MCF 10A (cell line): Measurements from ENCODE around the gene BLTP3A. TPM values are rescaled to one million over a fixed set of nuclear protein-coding genes. Genes with fewer than 3 reads are reported as not detected.

Experiments
- BruUV-seq: library from RNA; stranded (reverse); fragments of 400-500 nt; replicated peaks from 2 replicates; lab custom pipeline; 2021; lab: Mats Ljungman, UMichigan
- CTCF ChIA-PET: fragments of 300-600 bp; sonication (Branson Sonifier 250); formaldehyde crosslinking; extraction: SDS; loops from one replicate; lab custom pipeline; 2021; ENCODE audit warnings: antibody characterized with exemption, inconsistent platforms; lab: Yijun Ruan, JAX
- POLR2A ChIA-PET: fragments of 300-600, 350-650 bp; sonication (Branson Sonifier 250); formaldehyde crosslinking; extraction: SDS; loops from one replicate; lab custom pipeline; 2020; ENCODE audit warnings: antibody characterized with exemption, inconsistent platforms; lab: Yijun Ruan, JAX
- DNase-seq: peaks from one replicate; pipeline ENCODE4 v3.0.0-alpha.2; 2018; ENCODE audit not compliant: unreplicated experiment
- H3K27ac Mint-ChIP-seq: one replicate; pipeline ENCODE4 v1.8.0; 2022; ENCODE audit warnings: mild to moderate bottlenecking, low read depth, mixed read lengths; ENCODE audit not compliant: unreplicated experiment
- H3K27me3 Mint-ChIP-seq: one replicate; pipeline ENCODE4 v1.8.0; 2022; ENCODE audit warnings: mixed read lengths; ENCODE audit not compliant: insufficient read depth, unreplicated experiment
- H3K36me3 Mint-ChIP-seq: one replicate; pipeline ENCODE4 v1.8.0; 2022; ENCODE audit warnings: mild to moderate bottlenecking, moderate library complexity, mixed read lengths; ENCODE audit not compliant: insufficient read depth, unreplicated experiment
- H3K4me1 Mint-ChIP-seq: one replicate; pipeline ENCODE4 v1.8.0; 2022; ENCODE audit warnings: mixed read lengths; ENCODE audit not compliant: insufficient read depth, unreplicated experiment
- H3K4me3 Mint-ChIP-seq: one replicate; pipeline ENCODE4 v1.8.0; 2022; ENCODE audit warnings: mild to moderate bottlenecking, moderate library complexity, mixed read lengths; ENCODE audit not compliant: unreplicated experiment
- H3K9me3 Mint-ChIP-seq: one replicate; pipeline ENCODE4 v1.8.0; 2022; ENCODE audit warnings: mixed read lengths; ENCODE audit not compliant: unreplicated experiment
- intact Hi-C: fragments of 100-400 bp; cut with micrococcal nuclease; formaldehyde crosslinking; loops from 2 replicates; pipeline ENCODE4 v1.14.1; 2022
- total RNA-seq: library from RNA; stranded (reverse); gene quantifications from 2 replicates; pipeline ENCODE4 v1.2.3, GENCODE V29; 2022
- TF ChIP-seq, protein P1 (sequence below): fragments of 200-600 bp; IDR thresholded peaks from one replicate; pipeline ENCODE4 v1.8.0; 2022; ENCODE audit warnings: antibody characterized with exemption, mild to moderate bottlenecking; ENCODE audit not compliant: unreplicated experiment

BLTP3A gene
- total RNA-seq, 1 experiment from 2014 or later = 25.4 TPM

DNA sequence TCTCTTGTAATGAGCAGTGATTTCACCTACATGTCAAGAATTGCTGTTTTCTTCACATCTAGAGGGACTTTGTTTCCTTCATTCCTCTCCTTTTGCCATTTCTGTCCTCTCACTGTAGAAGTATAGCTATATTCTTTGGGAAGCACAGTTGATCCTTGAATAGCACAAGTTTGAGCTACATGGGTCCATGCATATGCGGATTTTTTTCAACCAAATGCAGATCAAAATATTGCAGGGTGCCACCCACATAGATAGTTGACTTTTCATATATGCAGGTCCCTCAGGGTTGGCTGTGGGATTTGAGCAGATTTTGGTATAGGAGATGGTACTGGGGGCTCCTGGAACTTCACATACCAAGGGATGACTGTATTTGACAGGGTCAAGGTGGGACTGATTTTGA is 41.1 kb downstream of the BLTP3A start:
- H3K36me3 Mint-ChIP-seq = peaks cover 32% of the 10 kb centered on the region
- BruUV-seq = no TSS peak
- ChIA-PET POLR2A (no interaction called here), CTCF (interaction anchor here (0.6 to 1.1 kb wide), 3 partner anchors 11 to 452 kb away, joined by 3 to 4 read pairs (median 3); no protein-coding TSS in a partner anchor)
- H3K27me3 Mint-ChIP-seq = no peaks in the 10 kb centered on the region
- H3K4me3 Mint-ChIP-seq = no peak overlapping the region
- TF ChIP-seq, protein P1, sequence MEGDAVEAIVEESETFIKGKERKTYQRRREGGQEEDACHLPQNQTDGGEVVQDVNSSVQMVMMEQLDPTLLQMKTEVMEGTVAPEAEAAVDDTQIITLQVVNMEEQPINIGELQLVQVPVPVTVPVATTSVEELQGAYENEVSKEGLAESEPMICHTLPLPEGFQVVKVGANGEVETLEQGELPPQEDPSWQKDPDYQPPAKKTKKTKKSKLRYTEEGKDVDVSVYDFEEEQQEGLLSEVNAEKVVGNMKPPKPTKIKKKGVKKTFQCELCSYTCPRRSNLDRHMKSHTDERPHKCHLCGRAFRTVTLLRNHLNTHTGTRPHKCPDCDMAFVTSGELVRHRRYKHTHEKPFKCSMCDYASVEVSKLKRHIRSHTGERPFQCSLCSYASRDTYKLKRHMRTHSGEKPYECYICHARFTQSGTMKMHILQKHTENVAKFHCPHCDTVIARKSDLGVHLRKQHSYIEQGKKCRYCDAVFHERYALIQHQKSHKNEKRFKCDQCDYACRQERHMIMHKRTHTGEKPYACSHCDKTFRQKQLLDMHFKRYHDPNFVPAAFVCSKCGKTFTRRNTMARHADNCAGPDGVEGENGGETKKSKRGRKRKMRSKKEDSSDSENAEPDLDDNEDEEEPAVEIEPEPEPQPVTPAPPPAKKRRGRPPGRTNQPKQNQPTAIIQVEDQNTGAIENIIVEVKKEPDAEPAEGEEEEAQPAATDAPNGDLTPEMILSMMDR = no peak
- intact Hi-C loops = no loop called here
- DNase-seq = no peak
- H3K4me1 Mint-ChIP-seq = peaks cover 7% of the 10 kb centered on the region
- no peak overlapping the region for H3K27ac Mint-ChIP-seq
- H3K9me3 Mint-ChIP-seq = no peaks in the 10 kb centered on the region

DNA sequence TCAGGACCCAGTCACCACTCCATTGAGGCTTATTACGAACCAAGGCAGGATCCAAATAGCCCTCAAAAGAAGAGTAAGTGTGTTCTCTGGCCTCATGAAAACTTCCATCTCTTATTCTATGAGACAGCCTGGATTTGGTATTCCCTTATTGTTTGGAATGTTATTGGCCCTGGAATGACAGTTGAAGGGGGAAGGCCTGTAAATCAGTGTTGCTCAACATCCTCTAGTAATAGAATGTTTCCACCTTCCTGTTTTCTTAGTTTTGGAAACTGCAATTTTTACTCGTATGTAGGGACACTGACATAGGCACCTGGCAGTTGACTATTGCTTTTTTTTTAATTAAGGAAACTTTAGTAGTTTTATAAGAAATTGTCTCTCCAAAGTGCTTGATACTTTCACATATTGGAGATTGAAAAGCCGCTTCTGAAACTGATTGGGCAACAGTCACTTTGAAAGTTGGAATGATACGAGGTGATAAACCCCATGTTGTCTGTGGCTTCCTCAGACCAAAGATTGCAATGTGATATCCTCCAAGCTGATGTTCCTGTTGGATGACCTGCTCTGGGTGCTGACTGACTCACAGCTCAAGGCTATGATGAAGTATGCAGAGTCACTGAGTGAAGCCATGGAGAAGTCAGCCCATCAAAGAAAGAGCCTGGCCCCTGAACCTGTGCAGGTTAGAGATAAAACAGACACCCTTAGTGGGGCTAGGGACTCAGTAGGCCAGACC is 43.1 kb downstream of the BLTP3A start:
- Mint-ChIP-seq H3K36me3 (peaks cover 30% of the 10 kb centered on the region), H3K9me3 (no peaks in the 10 kb centered on the region), H3K27ac (no peak overlapping the region), H3K4me3 (no peak overlapping the region), H3K27me3 (no peaks in the 10 kb centered on the region), H3K4me1 (peaks cover 8% of the 10 kb centered on the region)
- no peak for DNase-seq
- ChIA-PET CTCF (no interaction called here), POLR2A (no interaction called here)
- intact Hi-C loops = no loop called here
- BruUV-seq = no TSS peak
- TF ChIP-seq, protein P1 = no peak

DNA sequence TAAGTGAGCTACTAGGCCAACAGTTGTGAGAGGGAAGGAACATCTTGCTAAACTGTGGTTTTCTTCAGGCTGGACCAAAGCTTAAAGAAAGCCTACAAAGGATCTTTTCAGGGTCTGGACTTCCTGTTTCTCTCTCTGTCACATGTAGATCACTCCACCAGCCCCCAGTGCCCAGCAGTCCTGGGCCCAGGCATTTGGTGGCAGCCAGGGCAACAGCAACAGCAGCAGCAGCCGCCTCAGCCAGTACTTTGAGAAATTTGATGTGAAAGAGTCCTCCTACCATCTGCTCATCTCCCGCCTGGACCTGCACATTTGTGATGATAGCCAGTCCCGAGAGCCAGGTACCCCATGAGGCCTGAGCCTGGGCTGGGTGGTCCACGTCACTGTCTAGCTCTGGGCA is 44.1 kb downstream of the BLTP3A start:
- Mint-ChIP-seq H3K36me3 (peaks cover 25% of the 10 kb centered on the region), H3K27ac (no peak overlapping the region), H3K27me3 (no peaks in the 10 kb centered on the region), H3K4me3 (no peak overlapping the region), H3K4me1 (peaks cover 8% of the 10 kb centered on the region), H3K9me3 (no peaks in the 10 kb centered on the region)
- ChIA-PET POLR2A (no interaction called here), CTCF (interaction anchor here (0.6 kb wide), 1 partner anchor 15 kb away, joined by 4 read pairs; no protein-coding TSS in a partner anchor)
- DNase-seq = no peak
- intact Hi-C loops = no loop called here
- TF ChIP-seq, protein P1 = no peak
- no TSS peak for BruUV-seq

DNA sequence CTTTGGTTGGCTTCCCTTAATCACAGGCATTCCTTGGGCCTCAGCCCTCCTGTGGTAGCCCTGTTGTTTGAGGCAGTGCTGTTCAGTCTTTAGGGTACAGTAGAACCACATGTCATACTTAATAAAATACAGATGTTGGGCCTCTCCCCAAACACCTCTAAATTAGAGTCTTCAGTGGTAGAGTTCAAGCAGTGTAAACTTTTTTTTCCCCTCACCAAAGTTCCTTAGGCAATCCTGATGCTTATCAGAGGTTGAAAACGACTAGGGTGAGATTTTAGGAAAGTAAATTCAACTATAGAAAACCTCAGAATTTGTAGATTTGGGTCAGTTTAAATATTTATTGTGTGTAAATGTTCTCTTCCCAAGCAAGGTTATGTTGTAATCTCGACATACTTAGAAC is 44.6 kb downstream of the BLTP3A start:
- ChIA-PET CTCF (interaction anchor here (0.6 kb wide), 1 partner anchor 15 kb away, joined by 4 read pairs; no protein-coding TSS in a partner anchor), POLR2A (no interaction called here)
- peaks cover 25% of the 10 kb centered on the region for H3K36me3 Mint-ChIP-seq
- DNase-seq = no peak
- no peak overlapping the region for H3K4me3 Mint-ChIP-seq
- H3K9me3 Mint-ChIP-seq = no peaks in the 10 kb centered on the region
- no peaks in the 10 kb centered on the region for H3K27me3 Mint-ChIP-seq
- H3K4me1 Mint-ChIP-seq = peaks cover 8% of the 10 kb centered on the region
- no TSS peak for BruUV-seq
- intact Hi-C loops = no loop called here
- no peak overlapping the region for H3K27ac Mint-ChIP-seq
- TF ChIP-seq, protein P1 = no peak
